GM18505 (cell line): ENCODE results near the gene MS4A4A.

Source experiments
- ATAC-seq: cut with Tn5 transposase; IDR thresholded peaks from one replicate; pipeline ENCODE4 v1.9.1; 2021; ENCODE audit not compliant: unreplicated experiment
- POLR2A ChIP-seq: IDR thresholded peaks from 4 replicates; pipeline ENCODE4 v1.6.1; 2011; ENCODE audit warnings: borderline replicate concordance; ENCODE audit not compliant: insufficient read depth, insufficient read length; ENCODE audit errors: extremely low read depth

MS4A4A gene

GRCh38 chr11:60347084-60347797, 66.8 kb downstream of the MS4A4A start:
- ATAC-seq: no peak
- TF ChIP-seq POLR2A: no peak

GRCh38 chr11:60348116-60348515, 67.7 kb downstream of the MS4A4A start:
- ATAC-seq: no peak

GRCh38 chr11:60349990-60350389, 69.5 kb downstream of the MS4A4A start:
- no peak for ATAC-seq
- no peak for TF ChIP-seq POLR2A

More at GRCh38 chr11:60348116-60348515, 67.7 kb downstream of the MS4A4A start:
- TF ChIP-seq POLR2A: no peak

GRCh38 chr11:60357771-60358170, 77.3 kb downstream of the MS4A4A start:
- no peak for ATAC-seq
- TF ChIP-seq POLR2A: no peak
